DMS 273 (cell line): ENCODE data around the gene JARID2.
"Not testable (repeated sequence)": the region's sequence is repeated elsewhere in the genome, so short reads cannot be mapped to it uniquely, and the experiment has no call there.

ENCODE experiments used
- DNase-seq: peaks from one replicate; lab custom pipeline; 2025; ENCODE audit not compliant: unreplicated experiment; lab: John Stamatoyannopoulos, UW

Gene JARID2

DNA sequence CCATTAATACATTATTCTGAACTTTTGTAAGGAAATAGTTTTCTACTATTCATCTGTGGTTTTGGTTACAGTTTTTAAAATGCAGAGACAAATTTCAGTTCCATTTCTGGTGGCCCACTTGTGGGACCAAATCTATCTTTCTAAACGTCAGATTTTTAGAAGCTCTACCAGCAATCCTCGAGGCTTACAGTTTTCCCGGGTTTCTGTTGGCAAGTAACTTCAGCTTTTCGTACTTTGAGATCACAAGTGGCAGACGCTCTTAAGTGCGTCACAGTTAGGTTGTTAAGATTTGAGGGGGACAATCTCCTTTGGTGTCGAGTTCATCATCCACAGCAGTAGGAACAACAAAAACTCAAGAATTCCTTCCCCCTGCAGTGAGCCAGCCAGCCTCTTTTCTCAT lies 60.0 kb downstream of the JARID2 start:
- no peak for DNase-seq

DNA sequence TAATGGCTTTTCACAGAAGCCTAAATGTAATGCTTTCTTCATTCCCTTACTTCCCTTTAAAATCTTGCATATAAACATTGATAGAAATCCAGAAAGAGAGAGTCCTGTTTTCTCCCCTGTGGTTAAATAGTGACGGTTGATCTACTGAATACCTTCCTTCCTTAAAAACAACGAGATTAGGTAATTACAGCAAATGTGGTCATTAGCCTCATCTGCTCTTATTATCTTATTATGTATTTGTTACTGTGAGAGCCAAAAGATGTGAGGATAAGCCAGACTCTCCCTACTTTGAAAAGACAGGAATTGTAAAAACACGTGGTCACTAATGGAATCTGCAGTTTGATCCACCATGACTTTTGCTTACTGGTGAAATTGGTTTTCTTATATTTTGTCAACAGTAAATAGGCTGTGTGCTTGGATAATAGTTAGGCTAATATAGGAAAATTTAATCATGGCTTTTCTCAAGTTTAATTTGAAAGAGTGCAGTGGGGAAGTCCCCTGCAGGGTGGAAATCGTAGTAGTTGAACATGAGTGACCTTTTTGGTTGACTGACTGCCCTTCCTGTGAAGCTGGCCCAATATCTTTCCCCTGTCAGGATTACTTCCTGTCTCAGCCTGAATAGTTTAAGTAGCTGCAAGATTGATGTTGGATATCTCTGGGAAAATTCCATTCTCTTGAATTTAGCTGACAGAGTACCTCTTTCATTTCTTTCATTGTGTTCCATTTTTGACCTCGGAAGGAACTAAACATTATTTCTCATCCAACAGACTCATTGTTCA lies 62.8 kb downstream of the JARID2 start:
- no peak for DNase-seq

DNA sequence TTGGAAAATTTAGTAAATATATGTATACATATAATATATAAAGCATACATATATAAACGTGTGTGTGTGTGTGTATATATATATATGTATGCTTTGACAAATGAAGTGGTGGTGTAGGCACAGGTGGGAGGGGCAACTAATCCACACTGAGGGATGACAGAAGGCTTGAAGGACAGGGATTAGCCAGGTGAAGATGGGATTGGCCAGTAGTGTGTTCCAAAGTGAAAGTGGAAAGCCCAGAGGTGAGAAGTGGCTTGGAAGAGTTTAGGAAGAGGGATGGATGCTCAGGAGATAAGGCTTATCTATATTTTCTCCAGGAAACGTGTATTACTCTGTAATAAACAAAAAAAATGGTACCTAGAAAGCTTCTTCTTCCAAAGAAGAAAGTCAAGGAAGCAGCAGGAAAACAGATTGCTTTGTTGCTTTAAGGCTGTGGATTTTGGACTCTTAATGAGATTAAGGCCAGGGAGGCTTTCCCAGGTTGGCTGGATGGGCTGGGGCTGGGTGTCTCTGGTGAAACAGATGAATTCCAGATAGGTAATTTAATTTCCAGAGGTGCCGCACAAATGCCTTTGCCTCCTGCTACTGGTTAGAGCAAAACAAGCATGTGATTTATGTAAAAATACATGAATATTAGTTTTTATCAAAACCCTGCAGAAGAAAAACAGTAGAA lies 63.9 kb downstream of the JARID2 start:
- DNase-seq, result no peak

DNA sequence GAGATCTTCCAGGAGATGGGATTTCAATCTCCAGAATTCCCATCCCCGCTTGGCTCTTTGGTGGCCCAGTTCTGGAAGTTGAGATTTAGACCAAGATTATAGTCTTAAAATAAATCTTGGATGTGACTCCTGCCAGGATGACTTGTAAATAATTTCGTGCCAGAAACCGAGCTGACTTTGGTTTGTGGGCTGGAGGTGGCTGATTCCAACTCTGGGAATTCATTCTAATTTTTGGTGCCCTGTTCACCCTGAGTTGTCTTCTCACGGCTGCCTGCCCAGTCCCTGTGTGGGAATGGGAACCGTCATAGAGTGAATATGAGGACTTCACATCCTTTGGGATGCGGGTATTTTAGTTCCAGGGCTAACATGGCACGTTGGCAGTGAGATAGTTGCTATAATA lies 64.8 kb downstream of the JARID2 start:
- no peak for DNase-seq

DNA sequence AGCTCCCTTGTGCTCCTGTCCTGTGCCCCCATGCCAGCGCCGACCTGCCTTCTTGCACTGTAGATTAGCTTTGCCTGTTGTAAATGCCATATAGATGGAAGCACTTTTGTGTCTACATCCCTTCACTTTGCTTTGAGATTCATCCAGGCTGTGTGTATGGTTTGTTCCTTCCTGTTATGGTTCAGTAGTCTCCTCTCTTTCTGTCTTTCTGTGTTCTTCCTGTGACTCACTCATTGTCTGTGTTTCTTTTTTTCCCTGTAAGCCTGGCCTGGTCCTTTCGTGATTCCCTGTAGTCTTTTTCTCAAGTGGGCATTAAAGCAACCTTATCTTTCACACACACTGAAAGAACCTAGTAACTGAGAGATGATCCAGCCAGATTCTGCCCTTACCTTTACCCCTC lies 66.6 kb downstream of the JARID2 start:
- DNase-seq, result no peak

DNA sequence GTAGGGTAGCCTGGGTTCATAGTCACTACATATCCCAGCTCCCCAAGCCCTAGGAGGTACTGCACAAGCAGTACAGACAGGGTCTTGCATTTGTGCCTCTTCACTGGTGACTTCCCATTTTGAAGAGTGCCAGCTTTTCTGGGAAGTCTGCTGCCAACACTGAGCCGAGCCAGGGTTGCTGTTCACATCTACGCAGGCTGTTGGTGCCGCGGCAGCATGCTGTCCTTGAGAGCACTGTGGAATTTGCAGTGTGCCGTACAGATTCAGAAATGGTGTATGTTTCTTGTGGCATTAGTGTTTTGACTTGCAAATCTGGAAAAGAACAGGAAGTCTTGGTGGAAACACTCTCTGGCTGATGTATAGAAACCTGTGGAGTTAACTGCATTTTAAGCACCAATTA lies 67.5 kb downstream of the JARID2 start:
- DNase-seq, result no peak

DNA sequence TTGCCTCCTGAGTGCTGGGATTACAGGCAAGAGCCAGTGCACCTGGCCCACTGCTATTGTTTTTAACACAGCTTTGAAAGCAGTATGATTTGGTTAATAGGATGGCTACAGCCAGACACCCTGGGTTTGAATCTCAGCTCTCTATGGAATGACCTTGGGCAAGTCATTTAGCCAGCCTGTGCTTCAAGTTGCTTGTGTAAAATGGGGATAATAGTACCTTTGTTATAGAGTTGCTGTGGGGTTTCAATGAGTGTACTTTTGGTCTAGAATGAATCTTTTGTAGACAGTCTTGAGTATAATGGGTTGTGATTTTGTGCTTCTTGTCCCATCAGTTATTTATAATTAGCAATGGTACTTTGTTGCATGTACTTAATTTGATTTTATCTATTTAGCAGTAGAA lies 70.9 kb downstream of the JARID2 start:
- DNase-seq, result no peak

DNA sequence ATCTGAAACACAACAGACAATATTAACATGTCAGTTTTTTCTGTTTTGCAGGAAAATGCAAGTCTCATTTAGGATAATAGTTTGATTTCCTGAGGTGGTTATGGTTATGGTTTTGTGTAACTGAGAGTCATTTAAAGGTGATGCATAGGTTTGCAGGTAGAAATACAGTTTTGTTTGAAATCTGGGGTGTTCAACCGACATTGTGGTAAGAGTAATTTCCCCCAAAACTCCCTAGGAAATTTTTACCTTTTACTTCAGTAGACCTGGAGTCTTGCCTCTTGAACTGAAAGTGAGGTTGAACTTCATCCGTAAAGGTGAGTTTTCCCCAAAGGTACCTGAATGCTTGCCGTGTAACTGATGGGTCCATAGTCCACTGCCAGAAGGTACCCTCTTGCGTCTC lies 71.4 kb downstream of the JARID2 start:
- no peak for DNase-seq

DNA sequence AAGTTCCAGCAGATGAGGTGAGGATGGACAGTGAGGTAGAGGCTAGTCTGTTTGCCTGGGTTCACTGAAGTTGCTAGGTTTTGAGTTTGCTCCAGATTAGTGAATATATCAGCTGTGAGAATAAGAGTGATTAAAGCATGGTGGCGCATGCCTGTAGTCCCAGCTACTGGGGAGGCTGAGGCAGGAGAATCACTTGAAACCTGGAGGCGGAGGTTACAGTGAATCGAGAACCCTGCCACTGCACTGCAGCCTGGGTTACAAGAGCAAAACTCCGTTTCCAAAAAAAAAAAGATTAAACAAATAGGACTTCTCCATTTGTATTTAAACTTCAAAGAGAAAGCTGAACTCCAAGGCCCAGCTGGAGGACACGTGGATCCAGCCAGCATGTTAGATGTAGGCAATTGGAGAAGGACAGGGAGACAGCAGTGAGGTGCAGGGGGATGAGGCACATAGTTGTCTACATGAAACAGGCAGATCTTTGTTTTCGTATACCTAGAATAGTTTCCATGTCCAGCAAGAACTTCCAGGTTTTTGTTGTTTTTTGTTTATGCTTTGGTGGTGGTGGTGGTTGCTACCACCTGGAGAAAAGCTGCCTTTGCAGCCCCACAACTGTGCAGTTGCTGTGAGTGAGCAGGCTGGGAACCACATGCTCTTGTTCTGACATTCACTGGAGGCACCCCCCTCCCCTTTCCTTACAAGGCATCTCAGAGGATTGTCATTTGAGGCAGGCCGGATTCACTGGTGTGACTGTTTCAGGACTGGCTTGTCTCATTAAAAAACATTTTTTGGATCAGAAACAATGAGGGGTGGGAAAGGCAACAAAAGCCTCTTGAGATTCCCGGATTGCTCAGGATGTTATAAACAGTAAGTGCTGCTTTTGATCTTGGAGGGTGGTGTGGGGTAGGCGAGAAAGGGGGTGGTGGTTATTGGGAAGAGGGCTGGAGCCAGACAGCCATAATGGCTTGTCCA lies 72.3 kb downstream of the JARID2 start:
- peak; percentile 18 for DNase-seq

DNA sequence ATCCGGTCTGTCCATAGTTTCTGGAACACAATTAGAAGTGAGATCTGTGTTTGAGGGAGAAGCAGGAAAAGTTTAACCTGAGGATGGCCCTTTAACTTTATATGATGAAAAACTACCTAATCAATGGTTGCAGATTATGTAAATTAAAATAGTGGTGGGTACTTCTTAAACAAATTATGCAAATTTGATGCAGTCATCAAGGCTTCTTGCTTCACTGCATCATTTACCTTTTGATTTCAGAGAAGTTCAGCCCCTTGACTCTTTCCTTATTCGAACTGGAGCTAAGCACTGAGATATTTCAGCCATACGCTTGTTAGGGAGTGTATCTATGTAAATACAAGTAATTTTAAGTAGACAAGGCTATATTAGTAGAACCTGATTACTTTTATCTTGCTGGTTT lies 73.8 kb downstream of the JARID2 start:
- DNase-seq, result no peak

DNA sequence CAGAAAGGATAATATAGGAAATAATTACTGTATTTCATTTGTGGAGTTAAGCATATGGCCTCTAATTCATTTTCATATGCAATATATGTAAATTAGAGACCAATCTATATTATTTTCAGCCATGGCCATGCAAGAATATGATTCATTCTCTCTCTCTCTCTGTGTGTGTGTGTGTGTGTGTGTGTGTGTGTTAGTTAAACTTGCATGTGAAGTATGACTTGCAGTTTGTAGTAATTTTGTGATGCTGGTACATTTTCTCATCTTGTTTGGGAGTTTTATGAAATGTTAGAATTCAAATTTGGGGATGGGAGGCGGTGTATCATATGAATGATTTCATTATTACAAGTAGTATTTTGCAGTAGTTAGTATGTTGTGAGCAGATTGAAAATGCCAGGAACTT lies 74.8 kb downstream of the JARID2 start:
- DNase-seq, result no peak

DNA sequence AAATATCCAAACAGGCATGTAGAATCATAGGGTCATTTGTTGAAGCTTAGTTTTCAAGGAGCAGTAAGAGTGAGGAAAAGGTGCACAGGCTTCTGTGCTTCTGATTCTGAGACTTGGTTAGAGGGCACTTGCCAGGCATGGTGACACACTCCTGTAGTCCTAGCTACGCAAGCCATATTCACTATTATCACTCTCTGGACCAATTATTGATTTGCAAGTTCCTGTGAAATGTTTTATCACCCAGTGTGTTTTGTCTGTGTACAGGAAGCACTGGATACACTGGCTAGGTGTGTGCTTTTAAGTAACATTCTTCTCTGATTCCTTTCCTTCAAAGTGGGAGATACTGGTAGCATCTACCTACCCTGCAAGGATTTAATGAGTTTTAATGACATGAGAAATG lies 76.3 kb downstream of the JARID2 start:
- DNase-seq, result no peak

DNA sequence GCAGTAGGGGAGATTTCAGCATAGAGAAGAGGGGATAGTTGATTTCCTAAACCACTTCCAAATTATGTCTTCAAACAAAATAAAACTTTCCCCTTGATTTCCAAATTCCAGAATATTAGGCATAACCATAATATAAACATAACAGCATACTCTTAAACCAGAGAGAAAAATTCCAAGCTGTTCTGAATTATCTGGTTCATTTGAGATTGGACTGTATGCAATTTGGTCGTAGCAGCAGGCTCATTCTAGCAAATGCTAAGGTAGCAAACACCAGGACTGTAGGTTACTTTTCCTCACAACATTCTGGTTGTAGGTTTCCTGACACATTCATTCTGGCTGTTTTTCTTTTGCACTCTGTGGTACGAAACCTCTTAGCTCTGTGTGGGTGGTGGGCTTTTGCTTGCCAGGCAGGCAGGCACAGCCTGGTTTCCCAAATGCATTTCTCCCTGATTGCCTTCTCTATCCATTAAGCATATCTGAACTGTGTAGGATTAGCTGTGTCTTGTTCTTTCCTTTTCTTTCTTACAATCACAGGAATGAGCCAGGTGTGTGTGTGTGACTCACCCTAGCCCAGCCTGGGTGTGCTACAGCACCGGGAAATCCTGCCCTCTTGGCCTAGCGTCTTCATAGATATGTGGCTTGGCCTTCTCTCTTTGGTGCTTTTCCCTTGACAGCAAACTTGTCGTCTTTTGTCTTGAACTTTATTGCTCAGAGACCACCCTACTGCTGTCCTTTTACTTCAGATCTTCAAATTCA lies 77.1 kb downstream of the JARID2 start:
- no peak for DNase-seq

DNA sequence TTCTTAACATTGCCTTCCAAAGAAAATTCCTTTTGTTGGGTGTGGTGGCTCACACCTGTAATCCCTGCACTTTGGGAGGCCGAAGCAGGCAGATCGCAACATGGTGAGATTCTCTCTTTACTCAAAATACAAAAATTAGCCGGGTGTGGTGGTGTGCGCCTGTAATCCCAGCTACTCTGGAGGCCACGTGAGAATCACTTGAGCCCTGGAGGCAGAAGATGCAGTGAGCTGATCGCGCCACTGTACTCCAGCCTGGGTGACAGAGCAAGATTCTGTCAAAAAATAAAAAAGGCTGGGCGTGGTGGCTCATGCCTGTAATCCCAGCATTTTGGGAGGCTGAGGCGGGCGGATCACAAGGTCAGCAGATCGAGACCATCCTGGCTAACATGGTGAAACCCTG lies 77.7 kb downstream of the JARID2 start:
- DNase-seq, result not testable (repeated sequence)

DNA sequence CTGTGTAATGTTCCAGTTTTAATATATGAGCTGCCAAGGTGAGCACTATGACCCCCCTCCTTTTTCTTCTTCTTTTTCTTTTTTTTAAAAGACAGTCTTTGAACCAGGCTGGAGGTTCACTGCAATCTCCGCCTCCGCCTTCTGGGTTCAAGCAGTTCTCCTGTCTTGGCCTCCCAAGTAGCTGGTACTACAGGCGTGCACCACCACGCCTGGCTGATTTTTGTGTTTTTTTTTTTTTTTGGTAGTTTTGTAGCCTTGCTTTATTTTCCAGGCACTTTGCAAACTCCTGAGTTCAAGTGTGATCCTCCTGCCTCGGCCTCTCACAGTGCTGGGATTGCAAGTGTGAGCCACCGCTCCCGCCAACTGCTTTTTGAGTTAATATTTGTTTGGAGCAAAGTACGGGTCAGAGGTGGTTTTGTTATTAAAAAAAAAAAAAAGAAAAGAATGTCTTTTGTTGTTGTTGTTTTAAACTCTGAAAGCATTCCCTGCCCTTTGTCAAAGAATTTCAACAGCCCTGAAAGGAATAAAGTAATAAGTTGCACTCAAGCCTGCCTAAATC lies 78.6 kb downstream of the JARID2 start:
- no peak for DNase-seq

DNA sequence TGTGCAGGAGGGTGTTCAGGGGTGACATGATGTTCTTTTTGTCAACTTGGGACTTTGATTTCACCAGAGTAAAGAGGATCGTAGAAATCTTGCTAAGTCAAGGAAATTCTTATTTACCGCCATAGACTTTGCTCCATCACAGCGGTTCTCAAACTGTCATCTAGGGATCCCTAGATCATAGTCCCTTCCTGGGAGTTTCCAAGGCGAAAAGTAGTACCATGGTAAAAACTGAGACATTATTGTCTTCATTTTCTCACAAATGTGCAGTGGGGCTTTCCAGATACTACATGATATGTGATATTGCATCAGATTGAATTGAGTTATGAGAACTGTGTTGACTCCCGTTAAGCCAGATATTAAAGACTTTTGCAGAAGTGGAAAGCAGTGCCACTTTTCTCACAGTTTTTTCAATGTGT lies 79.7 kb downstream of the JARID2 start:
- no peak for DNase-seq

DNA sequence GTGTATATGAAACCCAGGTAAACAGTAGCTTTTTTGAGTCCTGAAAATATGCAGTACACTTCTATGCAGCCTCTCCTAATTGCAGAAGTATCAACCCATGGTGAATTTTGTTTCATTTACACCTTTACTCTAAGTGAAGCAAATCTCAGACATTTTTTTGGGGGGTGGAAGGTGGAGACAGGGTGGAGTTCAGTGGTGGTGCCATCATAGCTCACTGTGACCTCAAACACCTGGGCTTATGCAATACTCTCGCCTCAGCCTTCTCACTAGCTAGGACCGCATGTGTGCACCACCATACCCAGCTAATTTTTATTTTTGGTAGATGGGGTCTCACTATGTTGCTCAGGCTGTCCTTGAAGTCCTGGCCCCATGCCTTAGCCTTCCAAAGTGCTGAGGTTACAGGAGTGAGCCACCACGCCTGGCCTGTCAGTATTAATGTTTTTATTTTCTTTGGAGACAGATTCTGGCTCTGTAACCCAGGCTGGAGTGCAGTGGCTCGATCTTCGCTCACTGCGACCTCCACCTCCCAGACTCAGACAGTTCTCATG lies 80.3 kb downstream of the JARID2 start:
- DNase-seq, result no peak

DNA sequence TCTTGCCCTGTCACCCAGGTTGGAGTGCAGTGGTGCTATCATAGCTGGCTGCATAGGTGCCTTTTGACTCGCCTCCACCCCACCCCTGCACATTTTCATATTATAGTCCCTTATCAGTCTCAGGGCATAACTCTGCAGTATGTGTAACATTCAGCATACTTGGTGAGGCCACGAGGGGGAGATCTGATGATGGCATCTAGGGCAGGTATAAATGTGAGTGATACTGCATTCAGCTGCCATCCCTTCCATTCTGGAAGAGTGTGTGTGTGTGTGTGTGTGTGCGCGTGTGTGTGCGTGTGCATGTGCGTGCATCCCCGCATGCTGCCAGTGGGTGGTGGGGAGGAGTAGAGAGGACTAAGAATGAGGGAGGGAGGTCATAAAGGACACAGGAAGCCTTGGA lies 81.4 kb downstream of the JARID2 start:
- DNase-seq, result peak; percentile 69

DNA sequence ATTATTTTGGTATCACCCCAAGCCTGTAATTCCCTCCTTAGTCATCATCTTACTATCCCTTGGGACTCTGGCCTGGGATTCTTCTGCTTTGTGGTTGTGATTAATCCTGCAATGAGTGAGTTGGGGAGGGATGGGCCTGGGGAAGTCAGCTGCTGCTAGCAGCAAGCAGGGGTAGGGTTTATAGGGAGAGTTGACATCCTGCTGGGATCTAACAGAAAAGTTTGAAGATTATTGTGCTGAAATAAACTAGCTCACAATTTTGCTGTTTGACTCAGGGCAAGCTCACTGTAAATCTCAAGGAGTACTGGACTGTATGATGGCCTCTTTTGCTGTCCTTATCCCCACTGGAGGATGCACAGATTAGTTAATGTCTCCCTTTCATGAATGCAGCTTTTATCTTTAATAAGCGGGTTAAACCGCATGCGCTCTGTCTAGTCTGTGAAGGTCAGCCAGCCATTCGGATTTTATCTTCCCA lies 83.4 kb downstream of the JARID2 start:
- DNase-seq, result peak; percentile 39
